HepG2 (cell line): ENCODE measurements around the gene CYP17A1.
"Not testable (repeated sequence)": the region's sequence is repeated elsewhere in the genome, so short reads cannot be mapped to it uniquely, and the experiment has no call there.

ENCODE experiments used
- CTCF ChIP-seq: sonication (generic); formaldehyde crosslinking; IDR thresholded peaks from 2 replicates; pipeline ENCODE4 v1.5.0; 2020; ENCODE audit warnings: mild to moderate bottlenecking, missing genetic modification reagents, moderate library complexity
- JUND ChIP-seq: sonication (generic); formaldehyde crosslinking; IDR thresholded peaks from 2 replicates; pipeline ENCODE4 v1.8.0; 2022; ENCODE audit warnings: mild to moderate bottlenecking, missing genetic modification reagents
- PLSCR1 ChIP-seq: sonication (generic); formaldehyde crosslinking; IDR thresholded peaks from 2 replicates; pipeline ENCODE4 v1.5.0; 2020; ENCODE audit warnings: missing genetic modification reagents, mild to moderate bottlenecking, borderline replicate concordance
- POLR2G ChIP-seq: fragments of 200-400 bp; formaldehyde crosslinking; IDR thresholded peaks from 2 replicates; pipeline ENCODE4 v1.6.1; 2018; ENCODE audit warnings: mild to moderate bottlenecking, low read depth, low read length, moderate library complexity
- REPIN1 ChIP-seq: sonication (generic); formaldehyde crosslinking; IDR thresholded peaks from 2 replicates; pipeline ENCODE4 v1.8.0; 2022; ENCODE audit warnings: missing genetic modification reagents, low read depth, mild to moderate bottlenecking, borderline replicate concordance
- RFX5 ChIP-seq: IDR thresholded peaks from 2 replicates; pipeline ENCODE4 v1.6.1; 2011; ENCODE audit warnings: low read depth, low read length, improper control_type of control experiment
- USF2 ChIP-seq, 2 experiments: sonication (generic) in 1 of 2; formaldehyde crosslinking in 1 of 2; IDR thresholded peaks; 2 replicates each; pipeline versions ENCODE4 v1.5.1 to v1.6.1; 2011 to 2020; ENCODE audit warnings: borderline replicate concordance in 1 of 2, low read depth in 1 of 2, low read length in 1 of 2, mild to moderate bottlenecking in 1 of 2, missing genetic modification reagents in 1 of 2, moderate library complexity in 1 of 2
- ZBTB33 ChIP-seq: sonication (generic); formaldehyde crosslinking; IDR thresholded peaks from 2 replicates; pipeline ENCODE4 v1.4.0; 2020; ENCODE audit warnings: missing genetic modification reagents
- ZBTB34 ChIP-seq: sonication (generic); formaldehyde crosslinking; IDR thresholded peaks from 2 replicates; pipeline ENCODE4 v1.8.0; 2022; ENCODE audit warnings: mild to moderate bottlenecking, missing genetic modification reagents
- ZNF136 ChIP-seq: sonication (generic); formaldehyde crosslinking; IDR thresholded peaks from 2 replicates; pipeline ENCODE4 v1.8.1; 2022; ENCODE audit warnings: low read depth, mild to moderate bottlenecking, moderate library complexity, missing genetic modification reagents
- ZNF24 ChIP-seq: fragments of 450-650 bp; IDR thresholded peaks from 2 replicates; pipeline ENCODE4 v1.6.1; 2017; ENCODE audit warnings: antibody characterized with exemption, mild to moderate bottlenecking
- ZNF776 ChIP-seq: sonication (generic); formaldehyde crosslinking; IDR thresholded peaks from 2 replicates; pipeline ENCODE4 v1.4.0; 2020; ENCODE audit warnings: mild to moderate bottlenecking, missing genetic modification reagents

GRCh38 chr10:102838276-102838927 lies 1.2 kb upstream of the CYP17A1 start:
- TF ChIP-seq RFX5; ZBTB34 (CRISPR knock-in tag); REPIN1; ZBTB33; PLSCR1 (CRISPR knock-in tag); ZNF776 (CRISPR knock-in tag); CTCF; JUND (CRISPR knock-in tag); ZNF24; ZNF136 (CRISPR knock-in tag); POLR2G; USF2 (IDR thresholded peaks at IDR 0.05; ENCODE audit: low read depth, low read length); USF2 (CRISPR knock-in tag; IDR thresholded peaks at IDR 0.05; ENCODE audit: borderline replicate concordance): not testable (repeated sequence)
